GM19023 (cell line): ENCODE data around the gene MRNIP.
"Not testable (repeated sequence)": the region's sequence is repeated elsewhere in the genome, so short reads cannot be mapped to it uniquely, and the experiment has no call there.

Source experiments
- ATAC-seq: cut with Tn5 transposase; IDR thresholded peaks from one replicate; pipeline ENCODE4 v1.9.1; 2021; ENCODE audit warnings: mild to moderate bottlenecking, moderate library complexity; ENCODE audit not compliant: unreplicated experiment

MRNIP gene

DNA sequence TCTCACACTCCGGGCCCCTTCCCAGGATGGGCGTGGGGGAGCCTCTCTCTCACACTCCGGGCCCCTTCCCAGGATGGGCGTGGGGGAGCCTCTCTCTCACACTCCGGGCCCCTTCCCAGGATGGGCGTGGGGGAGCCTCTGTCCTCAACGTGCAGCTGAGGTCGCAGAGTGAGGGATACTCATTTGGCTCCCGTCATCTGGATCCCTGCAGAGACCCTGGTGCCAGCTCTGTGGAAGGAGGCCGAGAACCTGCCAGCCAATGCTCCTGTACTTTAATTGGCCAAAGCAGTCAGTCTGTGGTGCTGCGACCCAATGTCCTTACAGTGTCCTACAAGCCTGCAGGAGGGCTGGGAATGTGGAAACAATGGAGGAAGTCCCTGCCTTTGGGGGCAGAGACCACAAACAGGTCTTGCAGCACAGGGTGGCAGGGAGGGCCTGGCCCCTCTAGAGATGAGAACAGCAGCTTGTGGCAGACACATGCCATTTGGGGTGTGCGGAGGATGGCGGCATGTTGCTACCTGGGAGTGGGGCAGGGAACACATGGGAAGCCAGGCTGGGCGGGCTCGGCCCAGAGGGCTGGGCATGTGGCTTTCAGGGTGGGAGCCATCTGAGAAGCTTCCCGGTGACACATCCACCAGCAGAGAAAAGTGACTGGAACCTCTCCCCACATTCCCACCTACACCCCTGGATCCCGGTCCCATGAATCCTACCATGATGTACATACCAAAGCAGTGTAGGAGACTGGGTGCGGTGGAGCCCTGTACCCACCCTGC, 13.6 kb upstream of the MRNIP start:
- ATAC-seq: no peak

GRCh38 chr5:179871533-179871932, 12.9 kb upstream of the MRNIP start:
- ATAC-seq: not testable (repeated sequence)

- ATAC-seq: no peak
Measured at GRCh38 chr5:179870952-179871351, 12.3 kb upstream of the MRNIP start.

- no peak for ATAC-seq
Measured at GRCh38 chr5:179870403-179870903, 11.8 kb upstream of the MRNIP start.

DNA sequence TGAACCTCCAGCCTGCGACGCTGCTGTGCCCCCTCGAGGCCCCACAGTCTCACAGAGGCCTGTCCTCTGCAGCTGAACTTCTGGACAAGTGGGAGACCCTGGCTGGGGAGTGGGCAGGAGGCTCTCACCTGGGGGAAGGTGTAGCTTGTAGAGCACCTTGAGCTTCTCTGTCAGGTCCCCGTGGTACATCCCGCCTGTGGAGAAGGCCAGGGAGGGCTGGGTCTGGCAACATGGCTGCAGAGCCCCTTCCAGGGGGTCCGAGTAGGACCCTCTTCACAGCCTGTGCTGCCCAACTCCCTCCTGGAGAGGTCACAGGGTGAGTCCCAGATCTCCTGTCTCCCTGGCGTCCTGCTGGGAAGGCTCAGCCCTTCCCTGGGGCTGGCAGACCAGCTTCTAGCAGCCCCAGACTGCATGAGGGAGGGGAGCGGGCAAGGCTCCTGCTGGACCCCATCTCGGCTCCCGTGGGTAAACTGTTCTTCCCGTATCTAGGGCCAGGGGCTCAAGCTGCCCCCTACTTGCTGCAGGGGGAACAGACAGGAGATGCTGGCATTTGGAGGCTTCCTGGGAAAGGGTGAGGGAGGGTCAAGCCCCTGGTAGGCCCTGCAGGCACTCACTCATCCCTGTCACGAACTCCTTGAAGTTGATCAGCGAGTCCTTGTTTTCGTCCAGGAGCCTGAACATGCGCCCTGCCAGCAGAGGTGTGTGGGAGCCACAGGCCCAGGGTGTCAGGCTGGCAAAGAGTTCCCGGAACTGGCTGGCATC, 11.2 kb upstream of the MRNIP start:
- ATAC-seq: no peak

DNA sequence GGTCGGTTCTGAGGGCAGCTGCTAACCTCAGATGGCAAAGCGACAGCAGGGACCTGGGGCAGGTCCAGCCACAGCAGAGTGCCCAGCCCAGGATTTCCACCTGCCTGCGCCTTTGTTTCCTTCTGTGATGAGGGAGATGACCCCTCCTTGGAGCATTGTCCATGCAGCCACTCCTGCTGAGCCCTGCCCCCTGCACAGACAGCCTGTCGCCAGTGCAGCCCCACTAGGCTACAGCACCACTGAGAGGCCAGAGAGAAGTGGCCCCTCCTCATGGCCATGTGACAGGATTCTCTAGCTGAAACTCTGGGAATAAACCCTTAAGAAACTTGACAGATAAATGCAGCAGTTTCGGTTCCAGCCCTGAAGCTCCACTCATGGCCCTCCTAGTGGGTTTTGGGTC, 10.5 kb upstream of the MRNIP start:
- no peak for ATAC-seq

DNA sequence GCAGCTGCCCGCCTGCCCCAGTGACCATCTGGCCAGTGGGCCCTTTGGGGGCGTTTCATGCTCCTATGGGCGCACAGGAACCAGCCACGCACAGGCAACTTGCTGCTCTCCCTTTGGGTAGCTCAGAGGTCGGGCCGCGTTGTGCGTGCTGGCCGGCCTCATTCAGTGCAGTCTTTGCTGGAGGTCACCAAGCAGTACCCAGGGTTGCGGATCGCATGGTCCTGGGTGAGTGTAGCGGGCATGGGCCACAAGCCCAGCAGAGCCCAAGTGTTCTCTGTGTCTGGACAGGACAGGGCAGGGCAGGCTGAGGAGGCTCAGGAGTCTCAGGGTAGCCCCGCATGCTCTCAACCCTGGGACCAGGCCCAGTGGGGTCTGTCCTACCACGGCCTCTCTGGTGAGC, 9.9 kb upstream of the MRNIP start:
- no peak for ATAC-seq

DNA sequence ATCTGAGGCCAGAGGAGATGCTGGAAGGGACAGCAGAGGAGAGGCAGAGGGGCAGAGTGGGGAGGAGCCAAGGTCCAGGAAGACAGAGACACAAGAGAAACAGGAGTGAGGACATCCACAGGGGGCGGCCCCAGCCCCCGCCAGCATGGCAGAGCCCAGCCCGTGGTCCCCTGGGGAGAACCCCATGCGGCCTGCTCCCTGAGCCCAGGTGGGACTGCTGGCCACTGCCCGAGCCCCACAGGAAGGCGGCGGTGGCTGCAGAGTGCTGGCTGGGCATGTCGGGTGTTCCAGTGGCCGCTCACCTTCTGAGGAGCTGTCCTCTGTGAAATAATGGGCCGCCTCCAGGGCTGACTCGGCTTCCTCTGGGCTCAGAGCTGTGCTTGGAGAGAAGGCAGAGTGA, 8.9 kb upstream of the MRNIP start:
- ATAC-seq: no peak

GRCh38 chr5:179867079-179867465, 8.5 kb upstream of the MRNIP start:
- no peak for ATAC-seq

- no peak for ATAC-seq
Measured at GRCh38 chr5:179866241-179867078, 7.8 kb upstream of the MRNIP start.

- no peak for ATAC-seq
Measured at GRCh38 chr5:179865491-179866240, 7.0 kb upstream of the MRNIP start.

GRCh38 chr5:179864686-179865085, 6.1 kb upstream of the MRNIP start:
- ATAC-seq: no peak

DNA sequence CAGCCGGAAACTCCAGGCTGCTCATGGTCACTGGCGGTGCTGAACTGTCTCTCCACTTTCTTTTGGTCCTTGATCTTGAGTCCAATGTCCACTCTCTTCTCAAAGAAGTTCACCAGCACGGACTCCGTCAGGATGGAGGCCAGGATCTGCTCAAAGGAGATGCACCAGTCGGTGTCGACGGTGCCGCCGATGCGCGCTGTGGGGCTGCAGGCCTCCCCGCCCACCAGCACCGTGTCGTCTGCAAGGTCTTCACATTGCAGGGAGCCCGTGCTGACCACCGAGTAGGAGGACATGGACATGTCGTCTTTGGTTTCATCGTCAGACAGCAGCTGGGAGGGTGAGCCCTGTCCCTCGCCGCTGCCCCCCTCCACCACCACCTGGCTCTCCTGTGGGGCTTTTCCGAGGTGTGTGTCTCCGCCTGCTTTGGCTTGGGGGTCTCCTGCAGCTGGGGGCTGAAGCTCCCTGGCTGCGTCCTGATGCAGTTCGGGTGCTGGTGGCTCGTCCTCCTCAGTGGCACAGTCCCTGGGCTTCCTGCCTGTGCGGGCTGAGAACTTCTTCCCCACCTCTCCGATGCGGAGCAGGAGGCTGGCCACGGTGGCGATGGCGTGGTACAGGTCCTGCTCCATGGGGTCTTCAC, 5.0 kb upstream of the MRNIP start:
- ATAC-seq: no peak

DNA sequence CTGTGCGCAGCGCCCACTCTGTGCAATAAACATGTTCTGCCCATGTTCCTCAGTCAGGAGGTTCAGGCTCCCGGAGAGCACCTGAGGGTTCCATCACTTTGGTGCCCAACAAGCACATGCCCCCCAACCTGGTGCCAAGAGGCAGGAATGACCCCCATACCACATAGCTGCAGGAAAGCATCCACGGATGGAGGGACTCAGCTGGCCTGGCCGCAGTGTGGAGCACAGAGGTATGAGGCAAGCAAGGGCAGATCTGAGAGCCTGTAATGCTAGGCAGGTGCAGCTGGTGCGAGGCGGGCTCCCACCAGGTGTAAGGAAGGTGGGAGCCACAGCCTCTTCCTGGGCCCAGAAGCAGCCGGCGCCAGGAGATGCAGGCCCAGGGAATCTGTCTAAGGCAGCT, 4.3 kb upstream of the MRNIP start:
- ATAC-seq: no peak

- no peak for ATAC-seq
Measured at GRCh38 chr5:179862296-179862695, 3.7 kb upstream of the MRNIP start.

GRCh38 chr5:179860301-179860700, 1.7 kb upstream of the MRNIP start:
- ATAC-seq: no peak

DNA sequence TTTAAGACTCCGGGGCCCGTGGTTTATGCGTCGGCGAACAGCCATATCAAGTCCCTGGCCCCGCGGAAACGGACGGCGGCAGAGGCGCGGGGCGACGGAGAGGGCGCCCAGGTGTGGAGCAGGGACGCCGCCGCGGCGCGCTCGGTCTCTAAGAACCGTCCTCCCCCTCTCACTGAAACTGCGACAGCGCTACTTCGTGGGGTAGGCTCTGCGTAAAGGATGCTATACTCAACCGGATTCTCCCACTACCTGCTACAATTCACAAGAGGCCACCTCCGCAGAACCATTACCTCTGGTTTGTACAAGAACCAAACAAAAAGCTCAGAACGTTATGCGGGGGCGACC, 404 bp downstream of the MRNIP start:
- peak; percentile 43 for ATAC-seq

DNA sequence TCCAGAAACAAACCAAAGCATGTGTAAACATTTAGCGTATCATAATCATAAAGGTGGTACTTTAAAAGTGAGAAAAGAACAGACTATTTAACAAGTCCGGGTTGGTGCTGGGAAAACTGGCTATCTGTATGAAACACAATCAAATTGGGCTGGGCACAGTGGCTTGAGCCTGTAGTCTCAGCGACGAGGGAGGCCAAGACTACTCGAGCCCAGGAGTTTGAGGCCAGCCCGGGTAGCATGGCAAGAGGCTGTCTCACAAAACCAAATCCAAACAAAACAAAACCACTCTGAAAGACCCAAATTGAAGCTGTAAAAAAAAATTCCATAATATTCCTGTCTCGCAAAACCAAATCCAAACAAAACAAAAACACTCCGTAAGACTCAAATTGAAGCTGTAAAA, 4.3 kb downstream of the MRNIP start:
- no peak for ATAC-seq

- ATAC-seq: peak; percentile 74
Measured at GRCh38 chr5:179852993-179853547, 5.5 kb downstream of the MRNIP start.

DNA sequence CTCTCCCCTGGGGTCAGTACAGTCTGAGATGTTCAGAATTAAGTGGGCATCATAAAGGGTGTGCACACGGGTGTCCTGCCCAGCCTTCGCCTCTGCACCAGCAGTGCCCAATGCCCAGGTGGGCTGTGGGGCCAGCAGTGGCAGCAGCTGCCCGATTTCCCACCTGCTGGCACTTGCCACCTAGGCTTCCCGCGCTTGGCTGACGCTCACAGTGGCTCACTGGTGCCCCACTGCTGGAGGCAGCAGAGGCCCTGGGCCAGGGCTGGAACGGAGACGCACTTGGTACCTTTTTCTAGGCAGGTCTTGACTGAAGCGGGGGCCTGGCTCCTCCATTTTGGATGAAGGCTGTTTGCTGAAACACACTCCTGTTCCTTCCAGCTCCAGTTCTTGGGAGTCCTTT, 17.0 kb downstream of the MRNIP start:
- no peak for ATAC-seq
